ENCODE measurements around the gene TOP2A. TPM values are rescaled to one million over a fixed set of nuclear protein-coding genes. Genes with fewer than 3 reads are reported as not detected.

Gene TOP2A
- total RNA-seq, 1 experiment from 2014 or later = 235 TPM

DNA sequence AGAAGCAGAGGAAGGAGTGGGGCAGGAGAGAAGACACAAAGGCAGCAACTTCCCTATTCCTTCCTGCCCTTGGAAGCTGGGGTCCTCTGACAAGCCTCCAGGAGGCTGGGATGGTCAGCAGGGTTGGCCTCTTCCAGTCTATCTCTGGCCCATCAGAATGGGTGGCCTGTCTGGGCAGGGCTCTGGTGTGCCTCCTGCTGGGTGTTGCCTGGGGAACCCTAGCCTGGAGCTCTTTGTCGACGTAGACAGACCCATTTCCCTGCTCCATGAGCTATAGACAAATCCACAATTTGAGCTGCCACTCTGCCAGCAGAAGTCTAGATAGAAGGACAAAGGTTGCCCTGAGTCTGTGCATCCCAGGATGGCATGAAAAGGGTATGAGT, 36.9 kb upstream of the TOP2A start:
- H3K4me1 ChIP-seq (replicated peaks; ENCODE audit: insufficient read depth) = peaks cover 35% of the 10 kb centered on the region
- H3F3A ChIP-seq (ENCODE audit: insufficient read depth, low read depth) = 0 out of 2 replicates have a peak, but pooled peaks cover 3% of the 10 kb centered on the region
- TF ChIP-seq, protein P1, sequence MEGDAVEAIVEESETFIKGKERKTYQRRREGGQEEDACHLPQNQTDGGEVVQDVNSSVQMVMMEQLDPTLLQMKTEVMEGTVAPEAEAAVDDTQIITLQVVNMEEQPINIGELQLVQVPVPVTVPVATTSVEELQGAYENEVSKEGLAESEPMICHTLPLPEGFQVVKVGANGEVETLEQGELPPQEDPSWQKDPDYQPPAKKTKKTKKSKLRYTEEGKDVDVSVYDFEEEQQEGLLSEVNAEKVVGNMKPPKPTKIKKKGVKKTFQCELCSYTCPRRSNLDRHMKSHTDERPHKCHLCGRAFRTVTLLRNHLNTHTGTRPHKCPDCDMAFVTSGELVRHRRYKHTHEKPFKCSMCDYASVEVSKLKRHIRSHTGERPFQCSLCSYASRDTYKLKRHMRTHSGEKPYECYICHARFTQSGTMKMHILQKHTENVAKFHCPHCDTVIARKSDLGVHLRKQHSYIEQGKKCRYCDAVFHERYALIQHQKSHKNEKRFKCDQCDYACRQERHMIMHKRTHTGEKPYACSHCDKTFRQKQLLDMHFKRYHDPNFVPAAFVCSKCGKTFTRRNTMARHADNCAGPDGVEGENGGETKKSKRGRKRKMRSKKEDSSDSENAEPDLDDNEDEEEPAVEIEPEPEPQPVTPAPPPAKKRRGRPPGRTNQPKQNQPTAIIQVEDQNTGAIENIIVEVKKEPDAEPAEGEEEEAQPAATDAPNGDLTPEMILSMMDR (conservative IDR thresholded peaks at IDR 0.05) = no peak
- TF ChIP-seq EZH2 (IDR thresholded peaks at IDR 0.05; ENCODE audit: low read depth) = no peak
- H4K20me1 ChIP-seq (ENCODE audit: insufficient read depth) = no peaks in the 10 kb centered on the region
- H3K4me2 ChIP-seq = no peak overlapping the region
- CTCF ChIA-PET = no interaction called here
- no peak for DNase-seq
- H3K4me3 ChIP-seq = no peak overlapping the region
- BruUV-seq (replicated peaks) = no TSS peak
- H3K9me3 ChIP-seq (ENCODE audit: insufficient read depth, low read depth) = no peaks in the 10 kb centered on the region
- H3K27ac ChIP-seq = no peak overlapping the region
- H3K9me2 ChIP-seq (ENCODE audit: insufficient read depth) = no peaks in the 10 kb centered on the region
- H2AFZ ChIP-seq = no peak overlapping the region
- H3K27me3 ChIP-seq (ENCODE audit: insufficient read depth, low read depth) = no peaks in the 10 kb centered on the region
- no peaks in the 10 kb centered on the region for H3K79me2 ChIP-seq (ENCODE audit: low read depth)
- H3K36me3 ChIP-seq (ENCODE audit: low read depth) = no peaks in the 10 kb centered on the region
- intact Hi-C loops (cut with micrococcal nuclease; ENCODE audit: unreplicated experiment) = no loop called here
- POLR2A ChIA-PET (ENCODE audit: unreplicated experiment) = no interaction called here

DNA sequence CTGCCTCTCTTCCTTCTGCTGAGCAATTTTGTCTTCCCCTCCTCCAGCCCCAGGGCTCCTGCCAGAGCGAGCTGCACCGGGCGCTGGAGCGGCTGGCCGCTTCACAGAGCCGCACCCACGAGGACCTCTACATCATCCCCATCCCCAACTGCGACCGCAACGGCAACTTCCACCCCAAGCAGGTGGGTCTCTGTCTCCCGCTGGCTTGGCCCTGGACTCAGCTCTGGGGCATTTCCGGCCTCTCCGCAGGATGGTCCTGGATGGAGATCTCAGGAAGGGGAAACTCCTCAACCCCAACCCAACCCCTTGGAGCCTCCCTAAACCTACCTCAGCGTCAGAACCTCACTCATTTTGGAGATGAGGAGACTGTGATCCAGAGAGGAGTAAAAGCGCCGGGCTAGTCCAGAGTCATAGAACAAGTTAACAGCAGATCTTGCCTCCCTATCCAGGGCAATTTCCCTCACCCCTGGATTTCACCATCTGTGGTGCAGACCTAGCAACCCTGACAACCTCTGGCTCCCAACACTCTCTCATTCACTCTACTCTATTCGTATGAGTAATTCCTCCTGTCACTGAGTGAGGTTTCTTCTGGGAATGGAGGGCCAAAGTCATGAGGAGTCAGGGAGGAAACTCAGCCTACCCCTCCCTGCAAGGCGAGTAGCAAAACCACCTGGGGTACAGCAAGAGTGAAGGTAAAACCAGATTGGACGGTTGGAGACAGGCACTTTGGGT, 36.4 kb upstream of the TOP2A start:
- Histone ChIP-seq H3K4me2 (peak overlapping the region; percentile 35; the same call in 1 of the 2 replicates), H3K36me3 (ENCODE audit: low read depth) (no peaks in the 10 kb centered on the region), H3K9me2 (ENCODE audit: insufficient read depth) (no peaks in the 10 kb centered on the region), H3K27me3 (ENCODE audit: insufficient read depth, low read depth) (no peaks in the 10 kb centered on the region), H2AFZ (no peak overlapping the region), H3K27ac (no peak overlapping the region), H3K4me1 (replicated peaks; ENCODE audit: insufficient read depth) (peaks cover 35% of the 10 kb centered on the region), H3F3A (ENCODE audit: insufficient read depth, low read depth) (0 out of 2 replicates have a peak, but pooled peaks cover 6% of the 10 kb centered on the region), H3K79me2 (ENCODE audit: low read depth) (no peaks in the 10 kb centered on the region), H3K4me3 (no peak overlapping the region), H3K9me3 (ENCODE audit: insufficient read depth, low read depth) (no peaks in the 10 kb centered on the region), H4K20me1 (ENCODE audit: insufficient read depth) (no peaks in the 10 kb centered on the region)
- POLR2A ChIA-PET (ENCODE audit: unreplicated experiment) = no interaction called here
- DNase-seq = no peak
- no TSS peak for BruUV-seq (replicated peaks)
- CTCF ChIA-PET = interaction anchor here (0.7 to 1.0 kb wide), 2 partner anchors 10 to 224 kb away, joined by 7 to 8 read pairs; no protein-coding TSS in a partner anchor
- intact Hi-C loops (cut with micrococcal nuclease; ENCODE audit: unreplicated experiment) = no loop called here
- TF ChIP-seq EZH2 (IDR thresholded peaks at IDR 0.05; ENCODE audit: low read depth) = no peak
- TF ChIP-seq, protein P1 (conservative IDR thresholded peaks at IDR 0.05) = no peak

DNA sequence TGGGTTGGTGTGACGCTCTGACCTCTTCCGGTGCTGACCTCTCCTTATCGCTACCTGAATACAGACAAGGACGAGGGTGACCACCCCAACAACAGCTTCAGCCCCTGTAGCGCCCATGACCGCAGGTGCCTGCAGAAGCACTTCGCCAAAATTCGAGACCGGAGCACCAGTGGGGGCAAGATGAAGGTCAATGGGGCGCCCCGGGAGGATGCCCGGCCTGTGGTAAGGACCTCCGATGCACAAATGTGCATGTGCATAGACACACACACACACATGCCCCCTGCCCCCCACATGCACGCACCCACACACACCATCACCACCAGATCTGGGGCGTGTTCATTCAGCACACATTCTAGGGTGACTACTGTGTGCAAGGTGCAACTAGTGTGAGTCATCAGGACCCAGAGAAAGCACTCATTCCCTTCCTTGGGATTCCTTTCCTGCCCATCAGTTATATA, 35.3 kb upstream of the TOP2A start:
- Histone ChIP-seq H3K4me2 (peak overlapping the region; percentile 35), H3F3A (ENCODE audit: insufficient read depth, low read depth) (0 out of 2 replicates have a peak, but pooled peaks cover 6% of the 10 kb centered on the region), H3K27me3 (ENCODE audit: insufficient read depth, low read depth) (no peaks in the 10 kb centered on the region), H4K20me1 (ENCODE audit: insufficient read depth) (no peaks in the 10 kb centered on the region), H3K9me3 (ENCODE audit: insufficient read depth, low read depth) (no peaks in the 10 kb centered on the region), H3K79me2 (ENCODE audit: low read depth) (no peaks in the 10 kb centered on the region), H2AFZ (no peak overlapping the region), H3K4me1 (replicated peaks; ENCODE audit: insufficient read depth) (peaks cover 43% of the 10 kb centered on the region), H3K36me3 (ENCODE audit: low read depth) (no peaks in the 10 kb centered on the region), H3K27ac (no peak overlapping the region), H3K9me2 (ENCODE audit: insufficient read depth) (no peaks in the 10 kb centered on the region), H3K4me3 (no peak overlapping the region)
- no TSS peak for BruUV-seq (replicated peaks)
- intact Hi-C loops (cut with micrococcal nuclease; ENCODE audit: unreplicated experiment) = no loop called here
- TF ChIP-seq EZH2 (IDR thresholded peaks at IDR 0.05; ENCODE audit: low read depth) = no peak
- TF ChIP-seq, protein P1 (conservative IDR thresholded peaks at IDR 0.05) = no peak
- DNase-seq = peak in 1 of 2 experiments; percentile 76
- ChIA-PET CTCF (interaction anchor here (0.6 to 1.0 kb wide), 2 partner anchors 9 to 23 kb away, joined by 4 to 7 read pairs; no protein-coding TSS in a partner anchor), POLR2A (ENCODE audit: unreplicated experiment) (no interaction called here)
